Measurements from ENCODE around the gene MAPK4.

The MAPK4 gene

GRCh38 chr18:50636366-50637057 lies 76.6 kb downstream of the MAPK4 start:
- TF ChIP-seq CTCF (IDR thresholded peaks at IDR 0.05; ENCODE audit: low read depth, low read length), result no peak
- DNase-seq (ENCODE audit: extremely low read depth, low read depth), result no peak

- no peak for TF ChIP-seq CTCF (IDR thresholded peaks at IDR 0.05; ENCODE audit: low read depth, low read length)
- no peak for DNase-seq (ENCODE audit: extremely low read depth, low read depth)
These were observed 78.4 kb downstream of the MAPK4 start for GRCh38 chr18:50638016-50638883.

- no peak for DNase-seq (ENCODE audit: extremely low read depth, low read depth)
- TF ChIP-seq CTCF (IDR thresholded peaks at IDR 0.05; ENCODE audit: low read depth, low read length), result no peak
These were observed 79.1 kb downstream of the MAPK4 start for GRCh38 chr18:50638884-50639420.

GRCh38 chr18:50639711-50640110 lies 79.8 kb downstream of the MAPK4 start:
- TF ChIP-seq CTCF (IDR thresholded peaks at IDR 0.05; ENCODE audit: low read depth, low read length), result no peak
- DNase-seq (ENCODE audit: extremely low read depth, low read depth), result no peak

- no peak for TF ChIP-seq CTCF (IDR thresholded peaks at IDR 0.05; ENCODE audit: low read depth, low read length)
These were observed 82.6 kb downstream of the MAPK4 start for GRCh38 chr18:50642439-50642838.

GRCh38 chr18:50644146-50644545 lies 84.3 kb downstream of the MAPK4 start:
- DNase-seq (ENCODE audit: extremely low read depth, low read depth), result no peak
- TF ChIP-seq CTCF (IDR thresholded peaks at IDR 0.05; ENCODE audit: low read depth, low read length), result no peak

More at GRCh38 chr18:50642439-50642838, 82.6 kb downstream of the MAPK4 start:
- no peak for DNase-seq (ENCODE audit: extremely low read depth, low read depth)

- TF ChIP-seq CTCF (IDR thresholded peaks at IDR 0.05; ENCODE audit: low read depth, low read length), result peak; percentile 20
- DNase-seq (ENCODE audit: extremely low read depth, low read depth), result no peak
These were observed 84.9 kb downstream of the MAPK4 start for GRCh38 chr18:50644807-50645206.
